Measurements from ENCODE around the gene CCNH. TPM values are rescaled to one million over a fixed set of nuclear protein-coding genes. Genes with fewer than 3 reads are reported as not detected.

The CCNH gene
- total RNA-seq, 1 donor from 2014 or later: 74.8 TPM

DNA sequence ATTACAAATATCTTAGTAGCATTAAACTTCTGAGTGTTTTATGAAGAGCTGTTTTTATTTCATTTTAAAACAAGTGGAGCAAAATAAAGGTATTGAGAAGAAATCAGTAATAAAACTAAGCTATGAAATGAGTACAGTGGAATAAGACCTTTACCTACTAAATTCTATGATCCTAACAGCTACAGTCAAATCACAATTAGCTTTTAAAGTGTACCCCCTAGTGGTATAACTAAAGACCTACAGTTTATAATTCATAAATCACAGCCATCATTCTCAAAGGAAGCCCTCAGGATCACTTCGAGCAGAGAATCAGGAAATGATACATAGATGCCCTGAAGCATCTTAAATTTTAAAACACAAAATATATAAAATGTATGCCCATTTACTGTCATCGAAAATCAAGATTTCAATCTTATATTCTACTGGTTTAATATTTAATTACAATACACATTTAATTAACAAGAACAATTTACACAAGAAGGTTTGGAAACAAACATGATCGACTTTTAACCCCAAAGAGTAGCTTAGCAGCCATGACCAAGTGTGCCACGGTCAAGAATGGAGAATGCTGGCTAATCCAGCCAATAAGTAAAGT is 12.3 kb downstream of the CCNH start:
- H3K27me3 Mint-ChIP-seq: no peaks in the 10 kb centered on the region
- ATAC-seq (ENCODE audit: low read depth) (peak; percentile 94), DNase-seq (no peak)
- no peaks in the 10 kb centered on the region for H3K9me3 Mint-ChIP-seq
- no peak overlapping the region for H3K27ac Mint-ChIP-seq
- no peak overlapping the region for H3K4me3 Mint-ChIP-seq
- ChIA-PET CTCF (interaction anchor here (0.6 to 4.5 kb wide), 15 partner anchors 9 to 430 kb away, joined by 3 to 51 read pairs (median 4); partner anchors contain the start of gene CCNH), POLR2A (interaction anchor here (0.7 kb wide), 1 partner anchor 11 kb away, joined by 3 read pairs; no protein-coding TSS in a partner anchor)
- peaks cover 9% of the 10 kb centered on the region for H3K4me1 Mint-ChIP-seq
- intact Hi-C loops (cut with micrococcal nuclease): loop anchor here (1.0 kb wide), 5 partner anchors 12 to 520 kb away; partner anchors contain the start of gene CCNH
- H3K36me3 Mint-ChIP-seq (ENCODE audit: low read depth): peaks cover 78% of the 10 kb centered on the region
- TF ChIP-seq, protein P1, sequence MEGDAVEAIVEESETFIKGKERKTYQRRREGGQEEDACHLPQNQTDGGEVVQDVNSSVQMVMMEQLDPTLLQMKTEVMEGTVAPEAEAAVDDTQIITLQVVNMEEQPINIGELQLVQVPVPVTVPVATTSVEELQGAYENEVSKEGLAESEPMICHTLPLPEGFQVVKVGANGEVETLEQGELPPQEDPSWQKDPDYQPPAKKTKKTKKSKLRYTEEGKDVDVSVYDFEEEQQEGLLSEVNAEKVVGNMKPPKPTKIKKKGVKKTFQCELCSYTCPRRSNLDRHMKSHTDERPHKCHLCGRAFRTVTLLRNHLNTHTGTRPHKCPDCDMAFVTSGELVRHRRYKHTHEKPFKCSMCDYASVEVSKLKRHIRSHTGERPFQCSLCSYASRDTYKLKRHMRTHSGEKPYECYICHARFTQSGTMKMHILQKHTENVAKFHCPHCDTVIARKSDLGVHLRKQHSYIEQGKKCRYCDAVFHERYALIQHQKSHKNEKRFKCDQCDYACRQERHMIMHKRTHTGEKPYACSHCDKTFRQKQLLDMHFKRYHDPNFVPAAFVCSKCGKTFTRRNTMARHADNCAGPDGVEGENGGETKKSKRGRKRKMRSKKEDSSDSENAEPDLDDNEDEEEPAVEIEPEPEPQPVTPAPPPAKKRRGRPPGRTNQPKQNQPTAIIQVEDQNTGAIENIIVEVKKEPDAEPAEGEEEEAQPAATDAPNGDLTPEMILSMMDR (IDR thresholded peaks at IDR 0.05): peak; percentile 17

DNA sequence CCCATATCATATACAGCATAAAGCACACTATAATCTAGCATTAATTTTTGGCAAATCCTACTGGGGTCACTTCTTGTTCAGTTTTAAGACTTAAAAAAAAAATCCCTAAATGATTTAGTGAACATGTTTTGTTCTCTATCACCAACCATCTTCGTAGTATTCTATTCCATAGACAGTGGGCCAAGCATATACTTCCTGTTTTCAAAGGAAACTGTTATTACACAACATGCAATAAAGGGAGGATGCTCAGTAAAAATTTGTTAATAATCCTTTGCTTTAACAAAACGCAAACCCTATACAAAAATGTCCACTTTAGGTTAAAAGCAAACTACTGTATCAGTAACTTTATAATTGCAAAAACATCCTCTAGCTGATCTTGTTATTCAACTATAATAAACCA is 13.0 kb downstream of the CCNH start:
- H3K4me3 Mint-ChIP-seq: no peak overlapping the region
- intact Hi-C loops (cut with micrococcal nuclease): loop anchor here (1.0 kb wide), 5 partner anchors 13 to 519 kb away; partner anchors contain the start of gene CCNH
- ATAC-seq (ENCODE audit: low read depth) (no peak), DNase-seq (no peak)
- no peaks in the 10 kb centered on the region for H3K27me3 Mint-ChIP-seq
- H3K27ac Mint-ChIP-seq: no peak overlapping the region
- ChIA-PET POLR2A (interaction anchor here (0.7 kb wide), 1 partner anchor 12 kb away, joined by 3 read pairs; no protein-coding TSS in a partner anchor), CTCF (interaction anchor here (0.6 to 4.5 kb wide), 14 partner anchors 8 to 430 kb away, joined by 3 to 51 read pairs (median 4); partner anchors contain the start of gene CCNH)
- TF ChIP-seq, protein P1 (IDR thresholded peaks at IDR 0.05): no peak
- H3K4me1 Mint-ChIP-seq: peaks cover 9% of the 10 kb centered on the region
- H3K36me3 Mint-ChIP-seq (ENCODE audit: low read depth): peaks cover 78% of the 10 kb centered on the region
- H3K9me3 Mint-ChIP-seq: no peaks in the 10 kb centered on the region

DNA sequence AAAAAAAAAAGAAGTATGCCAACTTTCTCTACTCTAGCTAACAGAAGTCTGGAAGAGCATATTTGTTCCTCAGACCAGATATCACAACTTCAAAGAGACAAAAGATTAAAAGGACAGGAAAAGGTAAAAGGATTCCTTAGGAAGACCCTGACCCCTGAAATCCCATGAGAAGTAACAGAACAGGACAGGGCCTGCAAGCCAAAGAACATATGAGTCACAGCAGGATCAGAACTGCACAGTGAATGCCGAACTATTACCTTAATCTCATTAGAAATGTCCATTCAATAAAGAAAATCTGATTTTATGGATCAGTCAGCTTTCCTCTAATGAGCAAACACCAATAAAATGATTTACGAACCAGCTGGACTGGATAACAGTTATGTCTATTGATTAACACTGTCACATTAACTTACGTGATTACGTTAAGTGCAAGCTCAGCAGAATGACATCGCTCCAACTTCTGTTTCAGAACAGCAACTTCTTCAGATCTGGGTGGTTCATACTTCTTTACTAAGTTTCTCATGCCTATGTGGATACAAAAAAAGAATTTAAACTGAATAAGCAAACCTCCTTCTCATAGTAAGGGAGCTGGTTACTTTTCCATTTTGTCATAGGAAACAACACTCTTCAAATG is 13.6 kb downstream of the CCNH start:
- Mint-ChIP-seq H3K4me1 (peaks cover 9% of the 10 kb centered on the region), H3K4me3 (no peak overlapping the region), H3K9me3 (no peaks in the 10 kb centered on the region), H3K27me3 (no peaks in the 10 kb centered on the region), H3K27ac (no peak overlapping the region), H3K36me3 (ENCODE audit: low read depth) (peaks cover 78% of the 10 kb centered on the region)
- DNase-seq (no peak), ATAC-seq (ENCODE audit: low read depth) (no peak)
- ChIA-PET POLR2A (no interaction called here), CTCF (interaction anchor here (1.1 to 4.5 kb wide), 6 partner anchors 13 to 412 kb away, joined by 4 to 51 read pairs (median 5); partner anchors contain the start of gene CCNH)
- intact Hi-C loops (cut with micrococcal nuclease): no loop called here
- TF ChIP-seq, protein P1 (IDR thresholded peaks at IDR 0.05): no peak

DNA sequence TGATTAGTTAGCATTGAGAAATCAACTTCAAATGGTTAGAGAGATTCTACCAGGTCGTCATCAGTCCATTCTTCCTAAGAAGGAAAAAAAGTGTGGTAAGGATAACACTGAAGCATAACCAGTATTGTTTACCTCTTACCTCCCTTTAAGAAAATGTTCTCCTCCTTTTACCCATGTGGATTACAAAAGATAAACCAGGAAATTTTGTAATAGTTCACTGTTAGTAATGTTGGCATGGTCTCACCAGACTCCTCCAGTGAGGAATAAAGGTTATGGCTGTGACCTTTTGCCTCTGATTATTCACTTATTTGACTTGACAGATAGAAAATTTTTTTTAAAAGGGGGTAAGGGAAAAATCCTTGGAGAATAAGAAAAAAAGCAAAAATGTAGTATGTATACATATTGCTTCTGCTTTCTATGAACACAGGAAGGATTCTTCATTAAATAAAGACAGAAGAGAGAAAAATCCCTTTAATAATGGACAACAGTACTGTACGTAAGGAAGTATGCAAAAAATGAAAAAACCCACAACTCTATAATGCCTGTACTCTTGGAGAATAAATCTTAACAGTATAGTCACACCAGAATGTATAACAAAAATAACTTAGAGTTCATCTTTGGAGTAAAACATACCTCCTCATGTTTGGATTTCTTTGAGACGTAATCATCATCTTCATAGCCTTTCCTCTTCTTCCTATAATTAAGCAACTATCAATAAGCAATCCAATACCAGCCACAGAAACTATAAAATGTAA is 18.1 kb downstream of the CCNH start:
- intact Hi-C loops (cut with micrococcal nuclease): no loop called here
- ChIA-PET POLR2A (no interaction called here), CTCF (interaction anchor here (1.4 kb wide), 1 partner anchor 331 kb away, joined by 3 read pairs; no protein-coding TSS in a partner anchor)
- H3K27me3 Mint-ChIP-seq: no peaks in the 10 kb centered on the region
- TF ChIP-seq, protein P1 (IDR thresholded peaks at IDR 0.05): no peak
- peaks cover 1% of the 10 kb centered on the region for H3K4me1 Mint-ChIP-seq
- no peak for ATAC-seq (ENCODE audit: low read depth)
- no peak overlapping the region for H3K27ac Mint-ChIP-seq
- DNase-seq: no peak
- H3K9me3 Mint-ChIP-seq: no peaks in the 10 kb centered on the region
- no peak overlapping the region for H3K4me3 Mint-ChIP-seq
- peaks cover 91% of the 10 kb centered on the region for H3K36me3 Mint-ChIP-seq (ENCODE audit: low read depth)
